A549 (cell line): ENCODE data around the gene ABHD3.

Source experiments
- CTCF ChIP-seq: fragments of >200 bp; sonication (Bioruptor Twin); formaldehyde crosslinking; IDR thresholded peaks from 3 replicates; pipeline ENCODE4 v1.5.1; 2016
- E2F6 ChIP-seq: IDR thresholded peaks from 2 replicates; pipeline ENCODE4 v1.6.1; 2012; ENCODE audit warnings: low read depth, borderline replicate concordance
- ELK1 ChIP-seq: fragments of 150-350 bp; IDR thresholded peaks from 2 replicates; pipeline ENCODE4 v1.6.1; 2014; ENCODE audit warnings: low read depth, mild to moderate bottlenecking, low read length
- POLR2A ChIP-seq: IDR thresholded peaks from 2 replicates; pipeline ENCODE4 v1.6.1; 2012; ENCODE audit warnings: mild to moderate bottlenecking, low read length

- TF ChIP-seq E2F6 (peak; percentile 90), CTCF (peak; percentile 65), POLR2A (peak; percentile 68), ELK1 (no peak)
Measured at GRCh38 chr18:21612125-21613039, 92.2 kb downstream of the ABHD3 start, which contains the start of gene SNRPD1.
